Mesodermal cell (in vitro differentiated cells): Measurements from ENCODE around the gene IFRD2.
A peak's percentile ranks its signal among the peaks of the same experiment; 100 is the strongest.
"Not testable (repeated sequence)": the region's sequence is repeated elsewhere in the genome, so short reads cannot be mapped to it uniquely, and the experiment has no call there.

ENCODE experiments used
- H3K27ac ChIP-seq: 2 replicates; pipeline ENCODE4 v1.7.0; 2013; ENCODE audit warnings: mild to moderate bottlenecking, low read depth, low read length, moderate library complexity; ENCODE audit not compliant: severe bottlenecking
- H3K36me3 ChIP-seq: 2 replicates; pipeline ENCODE4 v1.7.1; 2013; ENCODE audit warnings: mild to moderate bottlenecking, low read length, moderate library complexity; ENCODE audit not compliant: control insufficient read depth, insufficient read depth
- H3K4me1 ChIP-seq: one replicate; pipeline ENCODE4 v1.7.1; 2013; ENCODE audit warnings: mild to moderate bottlenecking, low read length; ENCODE audit not compliant: insufficient read depth, control insufficient read depth, poor library complexity, severe bottlenecking
- H3K4me3 ChIP-seq: 2 replicates; pipeline ENCODE4 v1.7.0; 2013; ENCODE audit warnings: low read length, control low read depth, mild to moderate bottlenecking; ENCODE audit not compliant: insufficient read depth, poor library complexity, severe bottlenecking; ENCODE audit errors: extremely low read depth
- H3K9me3 ChIP-seq: 2 replicates; pipeline ENCODE4 v1.7.1; 2013; ENCODE audit warnings: mild to moderate bottlenecking, low read length, moderate library complexity; ENCODE audit not compliant: control insufficient read depth
- WGBS, 2 experiments: methylation state at CpG; one replicate each; pipeline ENCODE4 v1.1.5; 2013; ENCODE audit warnings: missing lambda C conversion rate in 2 of 2; ENCODE audit not compliant: insufficient coverage in 2 of 2; 5-methylcytosine and 5-hydroxymethylcytosine counted together

IFRD2 gene

DNA sequence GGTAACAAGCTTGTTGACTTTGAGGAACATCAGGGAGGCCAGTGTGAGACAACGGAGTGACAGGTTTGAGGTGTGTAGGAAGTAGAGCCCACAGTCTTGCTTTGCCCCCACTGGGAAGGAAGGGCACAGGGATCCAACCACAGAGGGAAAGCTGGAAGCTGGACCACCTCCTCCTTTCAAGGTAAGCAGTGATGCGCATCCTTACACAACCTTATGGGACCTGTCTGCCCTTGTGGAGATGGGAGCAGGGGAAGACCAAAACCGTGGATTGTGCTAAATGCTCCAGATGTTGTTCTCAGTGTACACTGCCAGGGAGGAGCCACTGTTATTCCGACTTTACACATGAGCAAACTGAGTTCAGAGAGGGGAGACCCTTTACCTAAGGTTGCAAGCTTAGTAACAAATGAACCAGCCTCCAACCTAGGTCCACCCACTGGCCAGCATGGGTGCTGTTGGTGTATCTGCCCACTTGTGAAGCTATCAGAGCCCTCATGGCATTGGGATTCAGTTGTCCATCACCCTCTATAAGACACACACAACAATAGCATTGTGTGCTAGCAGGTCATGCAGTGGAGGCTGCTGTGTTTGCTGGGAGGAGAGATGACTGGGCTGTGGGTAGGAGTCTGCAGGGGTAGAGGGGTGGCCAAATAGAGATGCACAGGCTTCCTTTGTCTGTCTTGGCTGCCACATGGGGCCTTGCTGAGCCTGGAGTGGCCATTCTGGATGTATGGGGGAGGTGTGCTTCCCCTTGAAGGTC is 13.9 kb downstream of the IFRD2 start:
- Histone ChIP-seq H3K27ac (no peak overlapping the region), H3K36me3 (no peaks in the 10 kb centered on the region), H3K9me3 (no peaks in the 10 kb centered on the region), H3K4me1 (no peaks in the 10 kb centered on the region), H3K4me3 (no peak overlapping the region)
- WGBS, 2 experiments: 81 to 94% methylated on average over 3 to 4 of the region's 4 CpGs

DNA sequence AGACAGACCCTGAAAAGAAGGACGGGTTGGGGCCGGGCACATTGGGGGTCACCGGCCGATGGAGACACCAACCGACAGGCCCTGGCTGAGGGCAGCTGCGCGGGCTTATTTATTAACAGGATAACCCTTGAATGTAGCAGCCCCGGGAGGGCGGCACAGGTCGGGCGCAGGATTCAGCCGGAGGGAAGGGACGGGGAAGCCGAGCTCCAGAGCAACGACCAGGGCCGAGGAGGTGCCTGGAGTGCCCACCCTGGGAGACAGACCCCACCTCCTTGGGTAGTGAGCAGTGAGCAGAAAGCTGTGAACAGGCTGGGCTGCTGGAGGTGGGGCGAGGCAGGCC is 15.5 kb downstream of the IFRD2 start:
- 94 to 98% methylated on average over 17 of the region's 17 CpGs for WGBS, 2 experiments
- Histone ChIP-seq H3K9me3 (no peaks in the 10 kb centered on the region), H3K4me3 (no peak overlapping the region), H3K27ac (no peak overlapping the region), H3K4me1 (peaks cover 5% of the 10 kb centered on the region), H3K36me3 (no peaks in the 10 kb centered on the region)

DNA sequence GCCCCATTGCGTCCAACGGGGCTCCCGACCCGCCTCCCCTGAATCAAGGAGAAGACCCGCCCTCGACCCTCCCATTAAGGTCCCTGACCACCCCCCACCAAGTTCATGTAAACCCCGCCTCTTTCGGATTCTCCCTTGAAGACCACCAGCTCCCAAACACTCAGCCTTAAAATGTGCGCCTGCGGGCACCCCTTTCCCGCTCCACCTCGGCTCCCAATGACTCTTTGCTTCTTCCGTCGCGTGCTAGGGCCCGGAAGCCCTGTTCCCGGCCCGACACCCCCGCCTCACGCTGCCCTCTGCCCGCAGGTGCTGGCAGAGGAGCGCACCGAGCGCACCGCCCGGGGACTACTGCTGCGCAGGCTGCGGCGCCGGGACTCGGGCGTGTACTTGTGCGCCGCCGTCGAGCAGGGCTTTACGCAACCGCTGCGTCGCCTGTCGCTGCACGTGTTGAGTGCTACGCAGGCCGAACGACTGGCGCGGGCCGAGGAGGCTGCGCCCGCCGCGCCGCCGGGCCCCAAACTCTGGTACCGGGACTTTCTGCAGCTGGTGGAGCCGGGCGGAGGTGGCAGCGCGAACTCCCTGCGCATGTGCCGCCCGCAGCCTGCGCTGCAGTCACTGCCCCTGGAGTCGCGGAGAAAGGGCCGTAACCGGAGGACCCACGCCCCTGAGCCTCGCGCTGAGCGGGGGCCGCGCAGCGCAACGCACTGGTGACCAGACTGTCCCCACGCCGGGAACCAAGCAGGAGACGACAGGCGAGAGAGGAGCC is 16.1 kb downstream of the IFRD2 start:
- Histone ChIP-seq H3K4me1 (peaks cover 11% of the 10 kb centered on the region), H3K36me3 (no peaks in the 10 kb centered on the region), H3K9me3 (no peaks in the 10 kb centered on the region), H3K4me3 (no peak overlapping the region), H3K27ac (no peak overlapping the region)
- 86 to 87% methylated on average over 68 to 78 of the region's 79 CpGs for WGBS, 2 experiments

DNA sequence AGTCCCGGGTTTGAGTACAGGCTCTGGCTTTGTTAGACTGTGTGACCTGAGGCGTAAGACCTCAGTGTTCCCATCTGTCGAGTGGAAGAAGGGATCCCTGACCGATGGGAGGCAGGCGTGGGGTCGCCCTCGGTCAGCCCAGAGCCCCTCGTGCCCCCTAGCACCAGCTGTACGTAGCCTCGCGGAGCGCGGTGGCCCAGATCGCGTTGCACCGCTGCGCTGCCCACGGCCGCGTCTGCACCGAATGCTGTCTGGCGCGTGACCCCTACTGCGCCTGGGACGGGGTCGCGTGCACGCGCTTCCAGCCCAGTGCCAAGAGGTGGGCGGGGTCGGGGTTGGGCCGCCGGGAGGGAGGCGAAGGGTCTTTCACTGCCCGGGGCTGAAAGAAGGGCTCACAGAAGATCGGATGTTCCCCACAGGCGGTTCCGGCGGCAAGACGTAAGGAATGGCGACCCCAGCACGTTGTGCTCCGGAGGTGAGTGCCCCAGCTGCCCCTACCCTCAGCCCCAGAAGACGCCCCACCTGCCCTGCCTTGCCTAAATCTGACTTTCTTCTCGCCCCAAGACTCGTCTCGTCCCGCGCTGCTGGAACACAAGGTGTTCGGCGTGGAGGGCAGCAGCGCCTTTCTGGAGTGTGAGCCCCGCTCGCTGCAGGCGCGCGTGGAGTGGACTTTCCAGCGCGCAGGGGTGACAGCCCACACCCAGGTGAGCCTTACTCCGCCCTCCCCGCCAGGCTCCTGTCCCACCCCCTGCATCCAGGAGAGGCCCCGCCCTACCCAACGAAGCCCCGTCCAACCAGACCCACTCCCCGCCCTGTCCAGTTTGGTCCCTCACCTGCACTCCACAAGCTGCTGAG is 16.9 kb downstream of the IFRD2 start:
- WGBS, 2 experiments: 17 to 22% methylated on average over 39 to 63 of the region's 65 CpGs
- Histone ChIP-seq H3K4me1 (peaks cover 19% of the 10 kb centered on the region), H3K27ac (no peak overlapping the region), H3K36me3 (no peaks in the 10 kb centered on the region), H3K4me3 (peak overlapping the region; percentile 19), H3K9me3 (no peaks in the 10 kb centered on the region)

DNA sequence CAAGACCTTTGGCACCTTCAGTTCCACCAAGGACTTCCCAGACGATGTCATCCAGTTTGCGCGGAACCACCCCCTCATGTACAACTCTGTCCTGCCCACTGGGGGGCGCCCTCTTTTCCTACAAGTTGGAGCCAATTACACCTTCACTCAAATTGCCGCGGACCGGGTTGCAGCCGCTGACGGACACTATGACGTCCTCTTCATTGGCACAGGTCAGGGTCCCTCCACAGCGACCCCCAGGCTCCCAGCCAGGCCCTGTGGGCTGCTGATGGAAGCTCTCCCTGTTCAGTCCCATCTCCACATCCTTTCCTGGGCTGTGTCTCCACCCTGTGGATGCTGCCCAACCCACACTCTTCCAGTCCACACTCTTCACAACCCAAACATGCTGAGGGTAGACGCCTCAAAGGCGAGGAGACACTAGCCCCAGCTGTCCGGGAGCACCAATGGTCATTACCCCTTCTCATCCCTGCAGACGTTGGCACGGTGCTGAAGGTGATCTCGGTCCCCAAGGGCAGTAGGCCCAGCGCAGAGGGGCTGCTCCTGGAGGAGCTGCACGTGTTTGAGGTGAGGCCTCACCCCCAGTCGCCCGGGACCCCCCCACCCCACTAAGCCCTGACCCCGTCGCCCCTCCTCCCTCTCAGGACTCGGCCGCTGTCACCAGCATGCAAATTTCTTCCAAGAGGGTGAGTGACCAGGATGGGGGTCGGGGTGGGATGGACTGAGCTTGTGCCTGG is 17.7 kb downstream of the IFRD2 start:
- H3K4me3 ChIP-seq: no peak overlapping the region
- H3K36me3 ChIP-seq: no peaks in the 10 kb centered on the region
- H3K27ac ChIP-seq: no peak overlapping the region
- H3K9me3 ChIP-seq: no peaks in the 10 kb centered on the region
- 17 to 27% methylated on average over 14 to 20 of the region's 26 CpGs for WGBS, 2 experiments
- peaks cover 27% of the 10 kb centered on the region for H3K4me1 ChIP-seq

DNA sequence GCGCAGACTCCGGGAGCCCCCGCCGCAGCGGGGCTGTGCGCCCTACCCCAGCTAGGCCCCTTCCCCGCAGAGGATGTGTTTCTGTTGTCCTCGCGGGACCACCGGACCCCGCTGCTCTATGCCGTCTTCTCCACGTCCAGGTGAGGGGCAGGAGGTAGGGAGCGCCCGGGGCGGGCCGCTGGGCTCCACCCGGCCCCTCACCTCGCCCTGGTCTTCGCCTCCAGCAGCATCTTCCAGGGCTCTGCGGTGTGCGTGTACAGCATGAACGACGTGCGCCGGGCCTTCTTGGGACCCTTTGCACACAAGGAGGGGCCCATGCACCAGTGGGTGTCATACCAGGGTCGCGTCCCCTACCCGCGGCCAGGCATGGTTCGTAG is 18.6 kb downstream of the IFRD2 start:
- H3K4me1 ChIP-seq: peaks cover 36% of the 10 kb centered on the region
- H3K9me3 ChIP-seq: no peaks in the 10 kb centered on the region
- no peaks in the 10 kb centered on the region for H3K36me3 ChIP-seq
- 81 to 86% methylated on average over 20 to 22 of the region's 31 CpGs for WGBS, 2 experiments
- H3K27ac ChIP-seq: no peak overlapping the region
- H3K4me3 ChIP-seq: no peak overlapping the region

DNA sequence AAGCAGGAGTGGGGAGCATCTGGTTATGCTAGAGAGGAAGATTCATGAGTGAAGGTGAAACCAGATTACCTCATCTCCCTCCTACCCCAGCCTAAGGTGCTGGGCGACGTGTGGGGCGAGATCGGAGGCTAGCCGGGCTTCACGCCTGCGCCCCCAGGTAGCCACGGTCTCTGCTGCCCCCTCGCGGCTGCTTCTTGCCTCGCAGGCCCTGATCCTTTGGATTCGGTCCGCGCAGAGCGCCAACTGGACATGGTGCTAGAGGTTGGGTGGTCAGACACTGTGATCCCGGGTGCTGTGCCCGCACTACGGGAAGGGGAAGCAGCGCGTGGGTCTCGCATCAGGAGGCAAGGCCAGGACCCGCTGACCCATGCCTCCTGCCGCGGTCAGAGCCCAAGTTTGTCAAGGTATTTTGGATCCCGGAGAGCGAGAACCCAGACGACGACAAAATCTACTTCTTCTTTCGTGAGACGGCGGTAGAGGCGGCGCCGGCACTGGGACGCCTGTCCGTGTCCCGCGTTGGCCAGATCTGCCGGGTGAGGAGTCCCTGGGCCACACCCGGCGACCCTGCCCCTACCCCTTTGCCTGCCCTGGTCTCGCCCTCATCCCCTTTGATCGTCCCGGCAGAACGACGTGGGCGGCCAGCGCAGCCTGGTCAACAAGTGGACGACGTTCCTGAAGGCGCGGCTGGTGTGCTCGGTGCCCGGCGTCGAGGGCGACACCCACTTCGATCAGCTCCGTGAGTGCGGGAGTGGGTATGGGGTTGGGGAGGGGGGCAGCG is 19.1 kb downstream of the IFRD2 start:
- Histone ChIP-seq H3K4me3 (peak overlapping the region; percentile 16), H3K4me1 (peaks cover 38% of the 10 kb centered on the region), H3K36me3 (no peaks in the 10 kb centered on the region), H3K9me3 (no peaks in the 10 kb centered on the region), H3K27ac (no peak overlapping the region)
- WGBS, 2 experiments: 20% methylated on average over 47 of the region's 61 CpGs

DNA sequence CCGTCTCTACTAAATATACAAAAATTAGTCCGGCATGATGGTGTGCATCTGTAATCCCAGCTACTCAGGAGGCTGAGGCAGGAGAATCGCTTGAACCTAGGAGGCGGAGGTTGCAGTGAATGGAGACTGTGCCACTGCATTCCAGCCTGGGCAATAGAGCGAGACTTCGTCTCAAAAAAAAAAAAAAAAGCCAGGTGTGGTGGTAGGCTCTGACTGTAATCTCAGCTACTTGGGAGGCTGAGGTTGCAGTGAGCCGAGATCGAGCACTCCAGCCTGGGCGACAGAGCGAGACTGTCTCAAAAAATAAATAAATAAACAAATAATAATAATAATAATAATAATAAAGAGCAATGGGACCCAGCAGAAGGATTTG is 19.7 kb downstream of the IFRD2 start:
- not testable (repeated sequence) for H3K9me3 ChIP-seq, H3K27ac ChIP-seq, H3K4me3 ChIP-seq, H3K36me3 ChIP-seq
- H3K4me1 ChIP-seq: peaks cover 44% of the 10 kb centered on the region
- WGBS, 2 experiments: 88 to 96% methylated on average over 4 to 6 of the region's 10 CpGs

DNA sequence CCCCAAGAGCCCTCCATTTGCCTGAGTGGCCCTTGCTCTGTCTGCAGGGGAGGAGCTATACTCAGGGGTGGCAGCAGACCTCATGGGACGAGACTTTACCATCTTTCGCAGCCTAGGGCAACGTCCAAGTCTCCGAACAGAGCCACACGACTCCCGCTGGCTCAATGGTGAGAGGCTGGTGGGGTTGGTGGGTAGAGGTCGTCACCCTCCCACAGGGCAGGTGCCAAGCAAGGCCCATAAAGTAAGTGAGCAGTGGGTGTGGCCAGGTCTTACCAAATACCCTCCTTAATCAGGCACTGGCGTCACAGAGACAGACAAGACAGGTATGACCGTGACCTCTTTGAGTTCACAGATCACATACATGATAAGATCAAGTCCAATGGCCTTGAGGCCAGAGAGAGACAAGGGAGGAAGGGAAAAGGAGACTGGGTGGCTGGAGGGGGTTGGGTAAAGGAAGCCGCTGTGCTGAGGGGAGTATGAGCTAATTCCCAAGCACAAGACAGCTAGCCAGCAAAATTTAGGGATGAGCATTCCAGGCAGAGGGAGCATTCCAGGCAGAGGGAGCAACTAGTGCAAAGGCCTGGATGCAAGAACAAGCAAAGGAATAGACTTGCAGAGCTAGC is 20.8 kb downstream of the IFRD2 start:
- H3K4me3 ChIP-seq: no peak overlapping the region
- no peaks in the 10 kb centered on the region for H3K9me3 ChIP-seq
- no peak overlapping the region for H3K27ac ChIP-seq
- peaks cover 51% of the 10 kb centered on the region for H3K4me1 ChIP-seq
- WGBS, 2 experiments: 90 to 100% methylated on average over 6 to 7 of the region's 10 CpGs
- no peaks in the 10 kb centered on the region for H3K36me3 ChIP-seq
